Measurements from ENCODE around the gene ZNF74. TPM values are rescaled to one million over a fixed set of nuclear protein-coding genes. Genes with fewer than 3 reads are reported as not detected.

ZNF74 gene
- total RNA-seq, 8 experiments from 2014 or later: 4.3 to 34.2 (median 18.8) TPM

DNA sequence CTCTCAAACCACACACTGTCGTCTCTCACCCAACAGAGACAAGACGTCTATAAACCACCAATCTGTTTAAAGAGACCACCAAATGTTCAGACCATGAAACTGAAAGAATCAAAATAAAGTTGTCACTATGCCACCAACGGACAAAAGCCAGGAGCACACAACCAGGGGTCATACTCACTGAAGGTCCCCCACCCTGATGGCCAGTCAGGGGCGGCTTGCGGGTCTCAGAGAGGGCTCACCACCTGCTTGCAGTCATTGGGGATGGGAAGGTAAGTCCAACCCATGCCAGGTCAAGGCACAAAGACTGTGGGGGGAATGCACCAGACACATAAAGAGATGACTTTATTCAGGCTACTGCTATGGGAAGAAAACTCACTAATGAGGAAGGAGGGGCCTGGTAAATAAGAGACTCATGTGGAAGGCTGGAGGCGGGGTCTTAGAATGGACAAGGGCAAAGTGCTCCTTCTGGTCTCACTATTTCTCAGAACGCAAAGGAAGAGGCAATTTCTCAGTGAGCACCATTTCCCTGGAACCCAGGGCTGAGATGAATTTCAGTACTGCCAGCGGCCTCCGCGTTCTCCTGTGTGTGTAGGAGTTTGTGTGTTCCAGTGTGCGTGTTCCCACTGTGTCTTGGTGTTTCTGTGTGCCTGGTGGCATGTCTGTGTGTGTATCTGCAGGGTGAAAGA lies 26.3 kb downstream of the ZNF74 start:
- in situ Hi-C loops (cut with MboI; ENCODE audit: low pct_unique_long_range_greater_than_20kb in 2 of 9, low sequenced_read_pairs in 9 of 9, unreplicated experiment in 9 of 9): no loop called here
- peak overlapping the region in 1 of 2 donors; percentile 10 for H3K27ac ChIP-seq
- ATAC-seq (replicated peaks in 6 of 8): no peak

GRCh38 chr22:20421507-20421874 lies 27.5 kb downstream of the ZNF74 start:
- H3K27ac ChIP-seq: no peak overlapping the region
- H3K4me3 ChIP-seq: no peak overlapping the region
- peaks cover 15 to 31% of the 10 kb centered on the region in 2 donors for H3K4me1 ChIP-seq (replicated peaks in 1 of 2)
- 75 to 100% (median 91%) methylated on average over 1 to 3 of the region's 7 CpGs; no CpG with 5 or more reads in 6 of the 10 experiments for WGBS, 10 experiments
- in situ Hi-C loops (cut with MboI; ENCODE audit: low pct_unique_long_range_greater_than_20kb in 2 of 9, low sequenced_read_pairs in 9 of 9, unreplicated experiment in 9 of 9): no loop called here
- no peak for ATAC-seq (replicated peaks in 6 of 8)

More for the DNA sequence above, 26.3 kb downstream of the ZNF74 start:
- Histone ChIP-seq H3K4me1 (replicated peaks in 1 of 2) (peaks cover 15 to 31% of the 10 kb centered on the region in 2 donors), H3K4me3 (no peak overlapping the region)
- 69 to 100% (median 91%) methylated on average over 1 to 7 of the region's 11 CpGs; no CpG with 5 or more reads in 4 of the 10 experiments for WGBS, 10 experiments

GRCh38 chr22:20422271-20423007 lies 28.5 kb downstream of the ZNF74 start:
- Histone ChIP-seq H3K4me3 (no peak overlapping the region), H3K27ac (peak overlapping the region; percentile 0 to 7), H3K4me1 (replicated peaks in 1 of 2) (peaks cover 15 to 31% of the 10 kb centered on the region in 2 donors)
- in situ Hi-C loops (cut with MboI; ENCODE audit: low pct_unique_long_range_greater_than_20kb in 2 of 9, low sequenced_read_pairs in 9 of 9, unreplicated experiment in 9 of 9): no loop called here
- peak in 5 of 8 experiments; percentile 6 to 58 (median 28) for ATAC-seq (replicated peaks in 6 of 8)
- WGBS, 10 experiments: 50 to 100% (median 89%) methylated on average over 1 to 6 of the region's 21 CpGs; no CpG with 5 or more reads in 5 of the 10 experiments

- peak in 1 of 8 experiments; percentile 4 for ATAC-seq (replicated peaks in 6 of 8)
- peaks cover 15 to 31% of the 10 kb centered on the region in 2 donors for H3K4me1 ChIP-seq (replicated peaks in 1 of 2)
- peak overlapping the region; percentile 7 to 54 for H3K27ac ChIP-seq
- H3K4me3 ChIP-seq: no peak overlapping the region
- WGBS, 10 experiments: 40 to 100% (median 79%) methylated on average over 1 of the region's 20 CpGs; no CpG with 5 or more reads in 6 of the 10 experiments
- in situ Hi-C loops (cut with MboI; ENCODE audit: low pct_unique_long_range_greater_than_20kb in 2 of 9, low sequenced_read_pairs in 9 of 9, unreplicated experiment in 9 of 9): no loop called here
These were observed 29.3 kb downstream of the ZNF74 start for GRCh38 chr22:20423008-20423905.

DNA sequence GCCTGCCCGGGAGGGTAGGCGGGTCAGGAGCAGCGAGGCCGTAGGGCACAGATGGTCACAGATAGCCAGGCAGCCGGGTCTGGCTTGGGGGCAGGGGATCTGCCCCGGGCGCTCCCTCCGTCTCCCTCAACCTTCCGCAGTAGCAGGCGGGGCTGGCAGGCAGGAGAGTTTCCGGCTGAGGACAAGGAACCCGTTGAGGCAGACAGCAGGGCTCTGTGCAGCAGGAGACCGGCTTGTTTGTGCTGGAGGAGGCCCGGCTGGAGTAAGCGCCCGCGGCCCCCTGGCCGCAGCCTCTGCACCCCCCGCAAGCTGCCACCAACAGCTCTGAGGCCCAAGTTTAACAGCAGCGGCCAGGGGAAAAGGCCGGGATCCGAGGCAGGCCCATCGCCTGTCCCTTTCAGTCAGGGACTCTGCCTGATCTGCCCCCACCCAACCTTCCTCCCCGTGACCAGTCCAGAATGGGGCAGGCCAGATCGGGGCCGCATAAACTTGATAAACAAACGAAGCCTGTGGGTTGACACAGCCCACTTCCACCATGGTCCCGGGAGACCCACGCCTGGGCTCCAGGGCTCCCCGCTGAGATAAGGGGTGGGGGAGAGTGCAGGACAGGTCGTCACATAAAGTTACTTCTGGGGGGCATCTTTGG lies 30.1 kb downstream of the ZNF74 start:
- WGBS, 10 experiments: 42 to 100% (median 80%) methylated on average over 1 to 5 of the region's 31 CpGs; no CpG with 5 or more reads in 5 of the 10 experiments

DNA sequence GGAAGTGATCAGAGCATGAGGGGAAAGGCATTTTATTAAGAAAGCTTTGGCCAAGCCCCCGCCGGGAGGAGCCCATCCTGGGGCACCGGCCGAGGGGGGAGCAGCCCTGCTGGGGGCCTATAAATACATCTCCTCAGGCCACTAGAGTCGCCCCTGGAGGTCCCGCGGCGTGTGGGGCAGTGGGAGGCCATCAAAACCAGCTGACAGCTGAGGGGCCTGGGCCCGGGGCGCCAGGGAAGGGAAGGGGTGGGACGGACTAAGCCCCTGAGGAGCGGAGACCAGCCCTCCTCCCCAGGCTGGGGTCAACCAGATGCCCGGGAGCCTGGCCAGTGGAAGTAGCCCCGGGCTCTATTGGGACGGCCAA lies 30.6 kb downstream of the ZNF74 start:
- H3K27ac ChIP-seq: no peak overlapping the region
- no peak for ATAC-seq (replicated peaks in 6 of 8)
- 70 to 80% methylated on average over 2 to 4 of the region's 15 CpGs; no CpG with 5 or more reads in 8 of the 10 experiments for WGBS, 10 experiments
- peaks cover 15 to 29% of the 10 kb centered on the region in 2 donors for H3K4me1 ChIP-seq (replicated peaks in 1 of 2)
- in situ Hi-C loops (cut with MboI; ENCODE audit: low pct_unique_long_range_greater_than_20kb in 2 of 9, low sequenced_read_pairs in 9 of 9, unreplicated experiment in 9 of 9): no loop called here
- no peak overlapping the region for H3K4me3 ChIP-seq

More for the DNA sequence above, 30.1 kb downstream of the ZNF74 start:
- Histone ChIP-seq H3K4me3 (no peak overlapping the region), H3K4me1 (replicated peaks in 1 of 2) (peaks cover 15 to 27% of the 10 kb centered on the region in 2 donors), H3K27ac (peak overlapping the region in 1 of 2 donors; percentile 54)
- in situ Hi-C loops (cut with MboI; ENCODE audit: low pct_unique_long_range_greater_than_20kb in 2 of 9, low sequenced_read_pairs in 9 of 9, unreplicated experiment in 9 of 9): no loop called here
- peak in 2 of 8 experiments; percentile 4 to 16 for ATAC-seq (replicated peaks in 6 of 8)

GRCh38 chr22:20424932-20425565 lies 31.1 kb downstream of the ZNF74 start:
- peak in 2 of 8 experiments; percentile 16 to 52 for ATAC-seq (replicated peaks in 6 of 8)
- Histone ChIP-seq H3K4me3 (peak overlapping the region in 1 of 5 donors; percentile 17), H3K27ac (no peak overlapping the region), H3K4me1 (replicated peaks in 1 of 2) (peaks cover 15 to 34% of the 10 kb centered on the region in 2 donors)
- WGBS, 10 experiments: 20 to 97% (median 45%) methylated on average over 1 to 20 of the region's 59 CpGs; no CpG with 5 or more reads in 7 of the 10 experiments
- in situ Hi-C loops (cut with MboI; ENCODE audit: low pct_unique_long_range_greater_than_20kb in 2 of 9, low sequenced_read_pairs in 9 of 9, unreplicated experiment in 9 of 9): no loop called here

- Histone ChIP-seq H3K4me3 (peak overlapping the region in 1 of 5 donors; percentile 17), H3K27ac (no peak overlapping the region), H3K4me1 (replicated peaks in 1 of 2) (peaks cover 15 to 35% of the 10 kb centered on the region in 2 donors)
- in situ Hi-C loops (cut with MboI; ENCODE audit: low pct_unique_long_range_greater_than_20kb in 2 of 9, low sequenced_read_pairs in 9 of 9, unreplicated experiment in 9 of 9): no loop called here
- WGBS, 10 experiments: 7 to 100% (median 99%) methylated on average over 3 to 20 of the region's 96 CpGs; no CpG with 5 or more reads in 6 of the 10 experiments
- ATAC-seq (replicated peaks in 6 of 8): no peak
These were observed 31.8 kb downstream of the ZNF74 start for GRCh38 chr22:20425566-20426258.

- in situ Hi-C loops (cut with MboI; ENCODE audit: low pct_unique_long_range_greater_than_20kb in 2 of 9, low sequenced_read_pairs in 9 of 9, unreplicated experiment in 9 of 9): no loop called here
- H3K27ac ChIP-seq: no peak overlapping the region
- 68% methylated on average over 5 of the region's 12 CpGs; no CpG with 5 or more reads in 9 of the 10 experiments for WGBS, 10 experiments
- H3K4me1 ChIP-seq (replicated peaks in 1 of 2): peaks cover 15 to 38% of the 10 kb centered on the region in 2 donors
- no peak for ATAC-seq (replicated peaks in 6 of 8)
- H3K4me3 ChIP-seq: no peak overlapping the region
These were observed 32.3 kb downstream of the ZNF74 start for GRCh38 chr22:20426259-20426615.

GRCh38 chr22:20427104-20427944 lies 33.4 kb downstream of the ZNF74 start:
- 60 to 90% (median 86%) methylated on average over 1 to 6 of the region's 8 CpGs; no CpG with 5 or more reads in 7 of the 10 experiments for WGBS, 10 experiments
- in situ Hi-C loops (cut with MboI; ENCODE audit: low pct_unique_long_range_greater_than_20kb in 2 of 9, low sequenced_read_pairs in 9 of 9, unreplicated experiment in 9 of 9): no loop called here

DNA sequence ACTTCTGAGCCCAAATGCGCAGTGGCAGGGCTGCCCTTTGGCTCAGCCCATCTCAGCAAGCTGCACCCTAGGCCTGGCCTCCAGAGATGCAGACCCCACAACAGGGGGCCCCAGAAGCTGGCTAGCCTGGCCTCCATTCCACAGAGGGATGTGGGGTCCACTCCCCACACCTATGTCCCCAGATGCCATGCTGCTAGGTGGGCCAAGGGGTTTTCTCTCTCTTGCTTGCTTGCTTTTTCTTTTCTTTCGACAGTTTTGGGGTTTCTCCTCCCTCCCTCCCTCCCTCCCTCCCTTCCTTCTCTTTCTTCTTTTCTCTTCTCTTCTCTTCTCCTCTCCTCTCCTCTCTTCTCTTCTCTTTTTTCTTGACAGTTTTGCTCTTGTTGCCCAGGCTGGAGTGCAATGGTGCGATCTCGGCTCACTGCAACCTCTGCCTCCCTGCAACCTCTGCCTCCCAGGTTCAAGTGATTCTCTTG lies 34.0 kb downstream of the ZNF74 start:
- in situ Hi-C loops (cut with MboI; ENCODE audit: low pct_unique_long_range_greater_than_20kb in 2 of 9, low sequenced_read_pairs in 9 of 9, unreplicated experiment in 9 of 9): no loop called here
- Histone ChIP-seq H3K4me3 (no peak overlapping the region), H3K4me1 (replicated peaks in 1 of 2) (peaks cover 10 to 36% of the 10 kb centered on the region in 2 donors), H3K27ac (no peak overlapping the region)
- 90 to 100% (median 100%) methylated on average over 2 to 3 of the region's 4 CpGs; no CpG with 5 or more reads in 7 of the 10 experiments for WGBS, 10 experiments
- ATAC-seq (replicated peaks in 6 of 8): no peak

More at GRCh38 chr22:20427104-20427944, 33.4 kb downstream of the ZNF74 start:
- no peak for ATAC-seq (replicated peaks in 6 of 8)
- Histone ChIP-seq H3K27ac (no peak overlapping the region), H3K4me1 (replicated peaks in 1 of 2) (peaks cover 16 to 43% of the 10 kb centered on the region in 2 donors), H3K4me3 (no peak overlapping the region)
